HepG2 (cell line): Measurements from ENCODE around the gene PPP1R13L. TPM values are rescaled to one million over a fixed set of nuclear protein-coding genes. Genes with fewer than 3 reads are reported as not detected.

Experiments
- ATAC-seq: fragments of 200-7000 bp; cut with Tn5 transposase; 3 replicates; pipeline ENCODE4 v1.9.1; 2020; ENCODE audit warnings: mild to moderate bottlenecking, moderate library complexity
- BruUV-seq: library from RNA; stranded (reverse); fragments of 400-500 nt; replicated peaks from 2 replicates; lab custom pipeline; 2021; lab: Mats Ljungman, UMichigan
- CTCF ChIA-PET: fragments of 300-600 bp; formaldehyde crosslinking; extraction: SDS; loops from one replicate; lab custom pipeline; 2021; ENCODE audit warnings: low total read pairs, inconsistent platforms, low intra/inter-chr PET ratio; lab: Yijun Ruan, JAX
- POLR2A ChIA-PET: fragments of 350-600 bp; sonication (Branson Sonifier 250); formaldehyde crosslinking; loops from one replicate; lab custom pipeline; 2020; ENCODE audit warnings: antibody characterized with exemption, inconsistent platforms; lab: Yijun Ruan, JAX
- DNase-seq: peaks from one replicate; pipeline ENCODE4 v3.0.0-alpha.2; 2015; ENCODE audit warnings: low spot score
- FAIRE-seq: peaks from 3 replicates; lab custom pipeline; 2011; peaks lifted over from hg19 to GRCh38; lab: Jason Lieb, UNC
- H2AFZ ChIP-seq: one replicate; pipeline ENCODE4 v1.6.1; 2011; ENCODE audit warnings: low read length, inconsistent platforms
- H3K27ac ChIP-seq: fragments of 300-600 bp; 3 replicates; pipeline ENCODE4 v1.8.0; 2011; ENCODE audit warnings: mixed run types, mild to moderate bottlenecking, mixed read lengths, low read length, inconsistent platforms; ENCODE audit not compliant: insufficient read depth; ENCODE audit errors: extremely low read length
- H3K27me3 ChIP-seq, 2 experiments: fragments of 200-600 bp in 1 of 2; 2 replicates in 1 of 2; 3 replicates in 1 of 2; pipeline versions ENCODE4 v1.6.0 to v1.8.0; 2011; ENCODE audit warnings: low read length in 2 of 2, mild to moderate bottlenecking in 2 of 2, moderate library complexity in 2 of 2, inconsistent platforms in 1 of 2; ENCODE audit not compliant: insufficient read depth in 2 of 2, control insufficient read depth in 1 of 2
- H3K36me3 ChIP-seq, 2 experiments: fragments of 200-600 bp in 1 of 2; replicated peaks in 1 of 2; 2 replicates in 1 of 2; 3 replicates in 1 of 2; pipeline versions ENCODE4 v1.5.1 to v1.8.0; 2011; ENCODE audit warnings: low read length in 2 of 2, inconsistent platforms in 1 of 2; ENCODE audit not compliant: insufficient read depth in 2 of 2, control insufficient read depth in 1 of 2
- H3K4me1 ChIP-seq: 2 replicates; pipeline ENCODE4 v1.5.1; 2012; ENCODE audit warnings: low read length, inconsistent platforms; ENCODE audit not compliant: insufficient read depth
- H3K4me2 ChIP-seq: 2 replicates; pipeline ENCODE4 v1.6.0; 2011; ENCODE audit warnings: low read depth, low read length, inconsistent platforms
- H3K4me3 ChIP-seq, 3 experiments: fragments of 200-600 bp in 1 of 3; sonication (generic), shearing (Covaris generic) in 1 of 3; replicated peaks in 1 of 3; 2 replicates each; pipeline ENCODE4 v1.5.1; 2011 to 2016; ENCODE audit warnings: low read length in 3 of 3, inconsistent platforms in 2 of 3, low read depth in 2 of 3, mild to moderate bottlenecking in 2 of 3, control low read depth in 1 of 3, mixed read lengths in 1 of 3; ENCODE audit not compliant: insufficient read depth in 1 of 3
- H3K79me2 ChIP-seq: one replicate; pipeline ENCODE4 v1.6.1; 2011; ENCODE audit warnings: low read length, inconsistent platforms; ENCODE audit not compliant: insufficient read depth
- H3K9ac ChIP-seq: 2 replicates; pipeline ENCODE4 v1.6.0; 2011; ENCODE audit warnings: mild to moderate bottlenecking, low read depth, low read length, inconsistent platforms; ENCODE audit not compliant: insufficient read depth
- H3K9me3 ChIP-seq: 2 replicates; pipeline ENCODE4 v1.5.1; 2012; ENCODE audit warnings: mild to moderate bottlenecking, low read length
- H4K20me1 ChIP-seq: 2 replicates; pipeline ENCODE4 v1.6.0; 2011; ENCODE audit warnings: inconsistent platforms, mild to moderate bottlenecking, low read length, moderate library complexity; ENCODE audit not compliant: insufficient read depth
- GPN1 ChIP-seq: sonication (generic); formaldehyde crosslinking; IDR thresholded peaks from 2 replicates; pipeline ENCODE4 v1.5.1; 2020; ENCODE audit warnings: missing genetic modification reagents, borderline replicate concordance
- KAT8 ChIP-seq: IDR thresholded peaks from 2 replicates; pipeline ENCODE4 v1.6.1; 2016; ENCODE audit warnings: missing genetic modification reagents, missing compliant biosample characterization
- SRSF9 ChIP-seq: fragments of 200-400 bp; formaldehyde crosslinking; IDR thresholded peaks from 2 replicates; pipeline ENCODE4 v1.6.1; 2018; ENCODE audit warnings: borderline replicate concordance, mild to moderate bottlenecking, low read depth, low read length; ENCODE audit not compliant: insufficient read depth, poor library complexity, severe bottlenecking
- TBX2 ChIP-seq: sonication (generic); formaldehyde crosslinking; IDR thresholded peaks from 2 replicates; pipeline ENCODE4 v1.5.0; 2020; ENCODE audit warnings: missing genetic modification reagents, mild to moderate bottlenecking, borderline replicate concordance
- ZFP1 ChIP-seq: IDR thresholded peaks from 2 replicates; pipeline ENCODE4 v1.6.1; 2016
- ZNF264 ChIP-seq: sonication (generic); formaldehyde crosslinking; IDR thresholded peaks from 2 replicates; pipeline ENCODE4 v1.4.0; 2020; ENCODE audit warnings: missing genetic modification reagents
- ZNF432 ChIP-seq: sonication (generic); formaldehyde crosslinking; IDR thresholded peaks from 2 replicates; pipeline ENCODE4 v1.5.0; 2020; ENCODE audit warnings: missing genetic modification reagents, mild to moderate bottlenecking, borderline replicate concordance
- WGBS: methylation state at CpG from one replicate; pipeline ENCODE4 v1.1.6; 2017; ENCODE audit warnings: low lambda C conversion rate; 5-methylcytosine and 5-hydroxymethylcytosine counted together
- in situ Hi-C: cut with HindIII; loops from 2 replicates; pipeline ENCODE4 v1.10.0; 2017; ENCODE audit warnings: low pct_unique_long_range_greater_than_20kb; ENCODE audit not compliant: extremely low pct_ligation_motif_present
- intact Hi-C: fragments of 100-400 bp; cut with micrococcal nuclease; formaldehyde crosslinking; loops from one replicate; pipeline ENCODE4 v1.10.0; 2022; ENCODE audit not compliant: unreplicated experiment
- polyA plus RNA-seq, 8 experiments: library from polyadenylated mRNA; depleted of rRNA in 3 of 8; stranded (reverse) in 7 of 8; unstranded in 1 of 8; fragments of >200 nt; fragmentation: Illumina TruSeq in 4 of 8; extraction: Trizol in 4 of 8; gene quantifications; 2 replicates each; pipeline versions ENCODE4 v1.2.1 to v1.2.3, GENCODE V29; 2011 to 2016; ENCODE audit warnings: low read depth in 4 of 8, missing spikeins in 1 of 8, mixed read lengths in 1 of 8; ENCODE audit not compliant: insufficient read depth in 1 of 8
- total RNA-seq, 5 experiments: library from RNA; depleted of rRNA; stranded (reverse); fragments of >200 nt; fragmentation: Illumina TruSeq; extraction: Trizol; gene quantifications; 2 replicates each; pipeline ENCODE4 v1.2.3, GENCODE V29; 2016; ENCODE audit warnings: low read depth in 1 of 5
- TF ChIP-seq, protein P1 (sequence below): sonication (generic); formaldehyde crosslinking; IDR thresholded peaks from 2 replicates; pipeline ENCODE4 v1.4.0; 2020; ENCODE audit warnings: mild to moderate bottlenecking, missing genetic modification reagents
- TF ChIP-seq, protein P2 (sequence below): sonication (generic); formaldehyde crosslinking; IDR thresholded peaks from 2 replicates; pipeline ENCODE4 v1.9.0; 2022; ENCODE audit warnings: low read depth, missing genetic modification reagents
- TF ChIP-seq, protein P3 (sequence below): sonication (generic); formaldehyde crosslinking; IDR thresholded peaks from 2 replicates; pipeline ENCODE4 v1.5.0; 2020; ENCODE audit warnings: mild to moderate bottlenecking, missing genetic modification reagents
- TF ChIP-seq, protein P4 (sequence below): sonication (generic); formaldehyde crosslinking; IDR thresholded peaks from 2 replicates; pipeline ENCODE4 v1.4.0; 2020; ENCODE audit warnings: missing genetic modification reagents

The PPP1R13L gene
- total and polyA plus RNA-seq, 2 of the 13 experiments (the other 11 are each of a cell fraction or from before 2014, with no cell fraction given) = 1.3 to 6.6 TPM

DNA sequence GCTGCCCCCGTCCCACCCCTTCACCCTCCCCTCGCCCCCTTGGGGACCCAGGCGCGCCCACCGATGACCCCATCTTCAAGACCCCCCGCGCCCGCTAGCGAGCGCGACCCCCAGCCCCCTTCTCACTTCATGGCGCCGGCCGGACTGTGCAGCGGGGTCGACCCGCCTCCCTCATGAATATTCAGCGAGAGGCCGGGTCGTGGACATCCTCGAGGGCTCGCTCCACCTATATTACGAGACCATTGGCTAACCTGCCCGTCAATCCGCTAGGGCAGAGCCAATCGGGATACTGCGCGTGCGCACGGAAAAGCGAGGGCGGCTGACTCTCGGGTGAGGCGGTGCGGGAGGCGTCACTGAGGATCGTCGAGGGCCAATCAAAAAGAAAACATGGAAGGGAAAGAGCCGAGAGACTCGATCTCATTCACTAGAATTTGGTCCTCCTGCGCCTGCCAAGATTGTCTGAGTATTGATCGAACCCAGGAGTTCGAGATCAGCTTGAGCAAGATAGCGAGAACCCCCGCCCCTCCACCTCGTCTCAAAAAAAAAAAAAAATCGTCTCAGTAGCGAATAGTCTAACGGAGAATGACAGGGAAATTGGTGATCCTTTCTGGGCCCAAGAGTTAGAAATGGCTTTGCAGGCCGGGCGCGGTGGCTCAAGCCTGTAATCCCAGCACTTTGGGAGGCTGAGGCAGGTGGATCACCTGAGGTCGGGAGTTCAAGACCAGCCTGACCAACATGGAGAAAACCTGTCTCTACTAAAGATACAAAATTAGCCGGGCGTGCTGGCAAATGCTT is 34.3 kb downstream of the PPP1R13L start, which contains the start of gene ERCC2:
Gene ERCC2, minus strand, starts transcription at position 164 of the 795 bp plus-strand sequence. Its CDS starts 33 bp downstream, at position 131.
- DNase-seq (peak; percentile 96), FAIRE-seq (peak; percentile 87), ATAC-seq (peak; percentile 99)
- Histone ChIP-seq H3K4me1 (peaks cover 32% of the 10 kb centered on the region), H3K27ac (peak within 1 kb of the TSS; percentile 94), H3K9me3 (no peaks in the 10 kb centered on the region), H3K79me2 (peaks cover 8% of the 10 kb centered on the region), H3K27me3 (no peaks in the 10 kb centered on the region), H3K9ac (peak within 1 kb of the TSS; percentile 88), H3K4me3 (peak within 1 kb of the TSS; percentile 84 to 95 (median 86)), H3K4me2 (peak within 1 kb of the TSS; percentile 75), H2AFZ (no peak within 1 kb of the TSS), H3K36me3 (peaks cover 4 to 11% of the 10 kb centered on the region in 2 experiments; a peak in 4 of 5 replicates), H4K20me1 (peaks cover 4% of the 10 kb centered on the region; the same call in 1 of the 2 replicates)
- ChIA-PET POLR2A (interaction anchor here (0.6 to 1.7 kb wide), 4 partner anchors 8 to 399 kb away, joined by 3 to 4 read pairs (median 4); partner anchors contain the start of genes BLOC1S3, PPP1R13L and TRAPPC6A), CTCF (no interaction called here)
- 5% methylated on average over 32 of the region's 55 CpGs for WGBS
- in situ Hi-C loops = no loop called here
- intact Hi-C loops = no loop called here
- BruUV-seq = TSS peak; percentile 99
- TF ChIP-seq TBX2 (no peak), KAT8 (CRISPR knock-in tag) (peak; percentile 41; the same call in 1 of the 2 replicates), ZNF432 (CRISPR knock-in tag) (no peak), ZFP1 (no peak), SRSF9 (no peak), ZNF264 (CRISPR knock-in tag) (no peak), GPN1 (CRISPR knock-in tag) (no peak)
- TF ChIP-seq, protein P1, sequence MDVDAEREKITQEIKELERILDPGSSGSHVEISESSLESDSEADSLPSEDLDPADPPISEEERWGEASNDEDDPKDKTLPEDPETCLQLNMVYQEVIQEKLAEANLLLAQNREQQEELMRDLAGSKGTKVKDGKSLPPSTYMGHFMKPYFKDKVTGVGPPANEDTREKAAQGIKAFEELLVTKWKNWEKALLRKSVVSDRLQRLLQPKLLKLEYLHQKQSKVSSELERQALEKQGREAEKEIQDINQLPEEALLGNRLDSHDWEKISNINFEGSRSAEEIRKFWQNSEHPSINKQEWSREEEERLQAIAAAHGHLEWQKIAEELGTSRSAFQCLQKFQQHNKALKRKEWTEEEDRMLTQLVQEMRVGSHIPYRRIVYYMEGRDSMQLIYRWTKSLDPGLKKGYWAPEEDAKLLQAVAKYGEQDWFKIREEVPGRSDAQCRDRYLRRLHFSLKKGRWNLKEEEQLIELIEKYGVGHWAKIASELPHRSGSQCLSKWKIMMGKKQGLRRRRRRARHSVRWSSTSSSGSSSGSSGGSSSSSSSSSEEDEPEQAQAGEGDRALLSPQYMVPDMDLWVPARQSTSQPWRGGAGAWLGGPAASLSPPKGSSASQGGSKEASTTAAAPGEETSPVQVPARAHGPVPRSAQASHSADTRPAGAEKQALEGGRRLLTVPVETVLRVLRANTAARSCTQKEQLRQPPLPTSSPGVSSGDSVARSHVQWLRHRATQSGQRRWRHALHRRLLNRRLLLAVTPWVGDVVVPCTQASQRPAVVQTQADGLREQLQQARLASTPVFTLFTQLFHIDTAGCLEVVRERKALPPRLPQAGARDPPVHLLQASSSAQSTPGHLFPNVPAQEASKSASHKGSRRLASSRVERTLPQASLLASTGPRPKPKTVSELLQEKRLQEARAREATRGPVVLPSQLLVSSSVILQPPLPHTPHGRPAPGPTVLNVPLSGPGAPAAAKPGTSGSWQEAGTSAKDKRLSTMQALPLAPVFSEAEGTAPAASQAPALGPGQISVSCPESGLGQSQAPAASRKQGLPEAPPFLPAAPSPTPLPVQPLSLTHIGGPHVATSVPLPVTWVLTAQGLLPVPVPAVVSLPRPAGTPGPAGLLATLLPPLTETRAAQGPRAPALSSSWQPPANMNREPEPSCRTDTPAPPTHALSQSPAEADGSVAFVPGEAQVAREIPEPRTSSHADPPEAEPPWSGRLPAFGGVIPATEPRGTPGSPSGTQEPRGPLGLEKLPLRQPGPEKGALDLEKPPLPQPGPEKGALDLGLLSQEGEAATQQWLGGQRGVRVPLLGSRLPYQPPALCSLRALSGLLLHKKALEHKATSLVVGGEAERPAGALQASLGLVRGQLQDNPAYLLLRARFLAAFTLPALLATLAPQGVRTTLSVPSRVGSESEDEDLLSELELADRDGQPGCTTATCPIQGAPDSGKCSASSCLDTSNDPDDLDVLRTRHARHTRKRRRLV (CRISPR knock-in tag) = no peak
- TF ChIP-seq, protein P2, sequence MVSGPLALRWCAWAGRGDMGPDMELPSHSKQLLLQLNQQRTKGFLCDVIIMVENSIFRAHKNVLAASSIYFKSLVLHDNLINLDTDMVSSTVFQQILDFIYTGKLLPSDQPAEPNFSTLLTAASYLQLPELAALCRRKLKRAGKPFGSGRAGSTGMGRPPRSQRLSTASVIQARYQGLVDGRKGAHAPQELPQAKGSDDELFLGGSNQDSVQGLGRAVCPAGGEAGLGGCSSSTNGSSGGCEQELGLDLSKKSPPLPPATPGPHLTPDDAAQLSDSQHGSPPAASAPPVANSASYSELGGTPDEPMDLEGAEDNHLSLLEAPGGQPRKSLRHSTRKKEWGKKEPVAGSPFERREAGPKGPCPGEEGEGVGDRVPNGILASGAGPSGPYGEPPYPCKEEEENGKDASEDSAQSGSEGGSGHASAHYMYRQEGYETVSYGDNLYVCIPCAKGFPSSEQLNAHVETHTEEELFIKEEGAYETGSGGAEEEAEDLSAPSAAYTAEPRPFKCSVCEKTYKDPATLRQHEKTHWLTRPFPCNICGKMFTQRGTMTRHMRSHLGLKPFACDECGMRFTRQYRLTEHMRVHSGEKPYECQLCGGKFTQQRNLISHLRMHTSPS (CRISPR knock-in tag) = no peak
- TF ChIP-seq, protein P3, sequence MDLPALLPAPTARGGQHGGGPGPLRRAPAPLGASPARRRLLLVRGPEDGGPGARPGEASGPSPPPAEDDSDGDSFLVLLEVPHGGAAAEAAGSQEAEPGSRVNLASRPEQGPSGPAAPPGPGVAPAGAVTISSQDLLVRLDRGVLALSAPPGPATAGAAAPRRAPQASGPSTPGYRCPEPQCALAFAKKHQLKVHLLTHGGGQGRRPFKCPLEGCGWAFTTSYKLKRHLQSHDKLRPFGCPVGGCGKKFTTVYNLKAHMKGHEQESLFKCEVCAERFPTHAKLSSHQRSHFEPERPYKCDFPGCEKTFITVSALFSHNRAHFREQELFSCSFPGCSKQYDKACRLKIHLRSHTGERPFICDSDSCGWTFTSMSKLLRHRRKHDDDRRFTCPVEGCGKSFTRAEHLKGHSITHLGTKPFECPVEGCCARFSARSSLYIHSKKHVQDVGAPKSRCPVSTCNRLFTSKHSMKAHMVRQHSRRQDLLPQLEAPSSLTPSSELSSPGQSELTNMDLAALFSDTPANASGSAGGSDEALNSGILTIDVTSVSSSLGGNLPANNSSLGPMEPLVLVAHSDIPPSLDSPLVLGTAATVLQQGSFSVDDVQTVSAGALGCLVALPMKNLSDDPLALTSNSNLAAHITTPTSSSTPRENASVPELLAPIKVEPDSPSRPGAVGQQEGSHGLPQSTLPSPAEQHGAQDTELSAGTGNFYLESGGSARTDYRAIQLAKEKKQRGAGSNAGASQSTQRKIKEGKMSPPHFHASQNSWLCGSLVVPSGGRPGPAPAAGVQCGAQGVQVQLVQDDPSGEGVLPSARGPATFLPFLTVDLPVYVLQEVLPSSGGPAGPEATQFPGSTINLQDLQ = no peak
- TF ChIP-seq, protein P4, sequence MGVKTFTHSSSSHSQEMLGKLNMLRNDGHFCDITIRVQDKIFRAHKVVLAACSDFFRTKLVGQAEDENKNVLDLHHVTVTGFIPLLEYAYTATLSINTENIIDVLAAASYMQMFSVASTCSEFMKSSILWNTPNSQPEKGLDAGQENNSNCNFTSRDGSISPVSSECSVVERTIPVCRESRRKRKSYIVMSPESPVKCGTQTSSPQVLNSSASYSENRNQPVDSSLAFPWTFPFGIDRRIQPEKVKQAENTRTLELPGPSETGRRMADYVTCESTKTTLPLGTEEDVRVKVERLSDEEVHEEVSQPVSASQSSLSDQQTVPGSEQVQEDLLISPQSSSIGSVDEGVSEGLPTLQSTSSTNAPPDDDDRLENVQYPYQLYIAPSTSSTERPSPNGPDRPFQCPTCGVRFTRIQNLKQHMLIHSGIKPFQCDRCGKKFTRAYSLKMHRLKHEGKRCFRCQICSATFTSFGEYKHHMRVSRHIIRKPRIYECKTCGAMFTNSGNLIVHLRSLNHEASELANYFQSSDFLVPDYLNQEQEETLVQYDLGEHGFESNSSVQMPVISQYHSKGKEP (CRISPR knock-in tag) = no peak
